Measurements from ENCODE around the gene ITGA11. TPM values are rescaled to one million over a fixed set of nuclear protein-coding genes. Genes with fewer than 3 reads are reported as not detected.

Gene ITGA11
- total and polyA plus RNA-seq, 5 experiments from 2014 or later, result 0.02 to 0.11 (median 0.03) TPM; not detected in 2

DNA sequence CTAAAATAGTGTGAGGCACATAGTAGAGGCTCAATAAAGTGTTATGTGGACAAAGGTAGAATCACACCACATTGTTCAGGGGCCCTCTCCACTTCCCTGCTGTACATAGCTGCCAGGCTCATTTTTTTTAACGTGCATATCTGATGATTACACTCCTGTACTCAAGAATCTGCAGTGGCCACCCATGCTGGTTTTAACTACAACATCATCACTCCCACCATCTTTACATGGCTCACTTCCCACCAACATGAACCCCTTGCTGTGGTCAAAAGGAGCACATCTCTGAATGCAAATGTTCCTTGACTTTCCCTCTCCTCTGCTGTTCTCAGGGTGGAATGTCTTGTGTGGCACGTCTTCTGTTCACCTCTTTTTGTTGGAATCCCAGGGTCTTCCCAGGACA, 77.7 kb downstream of the ITGA11 start:
- no peak for ATAC-seq
- peaks cover 0 to 14% (median 3%) of the 10 kb centered on the region in 9 donors for H3K9me3 Mint-ChIP-seq
- no peaks in the 10 kb centered on the region for H3K27me3 Mint-ChIP-seq
- POLR2A ChIA-PET, result interaction anchor here (2.5 kb wide), 1 partner anchor 12 kb away, joined by 6 read pairs; no protein-coding TSS in a partner anchor
- H3K27ac Mint-ChIP-seq, result peak overlapping the region in 2 of 10 donors; percentile 25 to 79
- no peak for DNase-seq
- H3K36me3 Mint-ChIP-seq, result peaks cover 0 to 8% (median 4%) of the 10 kb centered on the region in 3 donors
- H3K4me3 Mint-ChIP-seq, result no peak overlapping the region
- peaks cover 4 to 9% (median 7%) of the 10 kb centered on the region in 4 donors for H3K4me1 Mint-ChIP-seq

DNA sequence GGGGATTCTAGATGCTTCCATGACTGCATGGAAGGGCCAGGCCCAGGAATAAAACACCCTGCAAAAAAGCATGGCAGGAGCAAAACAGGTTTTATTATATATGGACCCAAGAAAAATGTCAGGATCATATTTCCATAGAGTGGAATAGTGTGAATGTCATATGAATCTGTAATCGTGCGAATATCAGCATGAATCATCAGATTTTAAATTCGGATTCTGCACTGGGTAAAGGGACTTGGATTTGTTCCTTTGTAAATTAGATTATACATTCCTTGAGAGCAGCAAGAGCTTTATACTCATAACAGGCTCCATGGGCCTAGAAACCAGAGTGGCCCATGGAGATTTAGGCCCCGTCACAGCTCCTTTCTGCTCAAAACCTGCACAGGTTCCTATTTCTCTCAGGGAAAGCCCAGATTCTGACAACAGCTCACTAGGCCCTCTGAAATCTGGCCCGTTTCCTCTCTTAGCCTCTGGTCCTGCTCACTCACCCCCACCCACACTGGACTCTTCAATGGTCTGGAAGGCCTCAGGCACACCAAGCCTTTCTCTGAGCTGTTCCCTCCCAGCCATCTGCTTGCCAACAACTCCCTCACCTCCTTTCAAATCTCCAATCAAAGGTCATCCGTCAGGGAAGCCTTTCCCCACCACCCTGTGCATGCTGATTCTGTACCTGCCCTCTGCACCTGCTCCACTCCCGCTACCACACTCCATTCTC, 78.4 kb downstream of the ITGA11 start:
- Mint-ChIP-seq H3K27ac (peak overlapping the region in 3 of 10 donors; percentile 4 to 72 (median 32)), H3K27me3 (no peaks in the 10 kb centered on the region), H3K4me3 (no peak overlapping the region), H3K36me3 (peaks cover 0 to 8% (median 4%) of the 10 kb centered on the region in 3 donors), H3K9me3 (peaks cover 0 to 14% (median 3%) of the 10 kb centered on the region in 9 donors), H3K4me1 (peaks cover 4 to 9% (median 7%) of the 10 kb centered on the region in 4 donors)
- ATAC-seq (no peak), DNase-seq (no peak)
- POLR2A ChIA-PET, result interaction anchor here (2.5 kb wide), 1 partner anchor 11 kb away, joined by 6 read pairs; no protein-coding TSS in a partner anchor

DNA sequence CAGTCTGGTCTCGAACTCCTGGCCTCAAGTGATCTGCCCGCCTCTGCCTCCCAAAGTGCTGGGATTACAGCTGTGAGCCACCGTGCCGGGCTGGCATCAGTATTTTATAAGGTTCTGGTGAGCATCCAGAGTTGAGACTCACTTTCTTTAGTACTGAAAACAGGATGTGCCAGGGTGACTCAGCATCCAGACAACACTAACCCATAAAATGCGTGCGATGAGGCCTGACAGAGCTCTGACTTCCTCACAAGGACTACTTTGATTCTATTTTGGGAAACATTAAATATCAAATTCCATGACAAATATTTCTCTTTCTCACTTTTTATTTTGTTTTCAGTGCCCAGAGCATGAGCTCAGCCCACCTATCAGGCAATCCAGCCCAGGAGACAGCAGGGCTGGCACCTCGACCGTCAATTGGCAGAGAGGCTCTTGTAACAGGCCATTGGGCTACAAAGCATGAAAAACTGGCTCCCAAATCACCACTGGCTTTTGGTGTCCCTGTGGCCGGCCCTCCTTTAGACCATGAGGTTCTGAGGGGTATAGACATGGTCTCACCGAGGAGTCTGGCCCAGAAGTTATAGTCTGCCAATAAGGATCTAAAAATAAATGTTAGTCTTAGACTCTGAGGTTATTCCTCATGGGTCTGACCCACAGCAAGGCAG, 79.4 kb downstream of the ITGA11 start:
- Mint-ChIP-seq H3K4me3 (peak overlapping the region in 1 of 10 donors; percentile 2), H3K27me3 (peaks cover 0 to 2% (median 0%) of the 10 kb centered on the region in 5 donors), H3K4me1 (peaks cover 4 to 9% (median 7%) of the 10 kb centered on the region in 4 donors), H3K27ac (peak overlapping the region in 7 of 10 donors; percentile 34 to 76 (median 63)), H3K9me3 (peaks cover 0 to 10% (median 0%) of the 10 kb centered on the region in 9 donors), H3K36me3 (peaks cover 0 to 8% (median 4%) of the 10 kb centered on the region in 3 donors)
- DNase-seq, result peak in 2 of 10 donors; percentile 6 to 10
- POLR2A ChIA-PET, result interaction anchor here (0.7 to 2.5 kb wide), 3 partner anchors 10 to 809 kb away, joined by 3 to 6 read pairs (median 3); no protein-coding TSS in a partner anchor
- ATAC-seq, result no peak

- Mint-ChIP-seq H3K9me3 (no peaks in the 10 kb centered on the region), H3K27ac (no peak overlapping the region), H3K4me3 (no peak overlapping the region), H3K4me1 (peaks cover 5 to 9% (median 7%) of the 10 kb centered on the region in 4 donors), H3K27me3 (peaks cover 0 to 2% (median 0%) of the 10 kb centered on the region in 5 donors), H3K36me3 (no peaks in the 10 kb centered on the region)
- POLR2A ChIA-PET, result no interaction called here
- DNase-seq (no peak), ATAC-seq (no peak)
Observed at GRCh38 chr15:68349151-68349550, 82.8 kb downstream of the ITGA11 start.

- H3K27me3 Mint-ChIP-seq, result peaks cover 0 to 2% (median 0%) of the 10 kb centered on the region in 5 donors
- H3K27ac Mint-ChIP-seq, result no peak overlapping the region
- H3K4me3 Mint-ChIP-seq, result no peak overlapping the region
- no peak for ATAC-seq
- no peak for DNase-seq
- H3K9me3 Mint-ChIP-seq, result no peaks in the 10 kb centered on the region
- POLR2A ChIA-PET, result no interaction called here
- no peaks in the 10 kb centered on the region for H3K36me3 Mint-ChIP-seq
- peaks cover 5 to 10% (median 7%) of the 10 kb centered on the region in 4 donors for H3K4me1 Mint-ChIP-seq
Observed at GRCh38 chr15:68348606-68349005, 83.4 kb downstream of the ITGA11 start.

GRCh38 chr15:68348081-68348480, 83.9 kb downstream of the ITGA11 start:
- H3K36me3 Mint-ChIP-seq, result no peaks in the 10 kb centered on the region
- H3K27me3 Mint-ChIP-seq, result peaks cover 0 to 2% (median 0%) of the 10 kb centered on the region in 5 donors
- H3K9me3 Mint-ChIP-seq, result no peaks in the 10 kb centered on the region
- DNase-seq (no peak), ATAC-seq (no peak)
- H3K4me1 Mint-ChIP-seq, result peaks cover 5 to 11% (median 7%) of the 10 kb centered on the region in 4 donors
- H3K27ac Mint-ChIP-seq, result peak overlapping the region in 1 of 10 donors; percentile 63
- H3K4me3 Mint-ChIP-seq, result no peak overlapping the region
- POLR2A ChIA-PET, result no interaction called here

DNA sequence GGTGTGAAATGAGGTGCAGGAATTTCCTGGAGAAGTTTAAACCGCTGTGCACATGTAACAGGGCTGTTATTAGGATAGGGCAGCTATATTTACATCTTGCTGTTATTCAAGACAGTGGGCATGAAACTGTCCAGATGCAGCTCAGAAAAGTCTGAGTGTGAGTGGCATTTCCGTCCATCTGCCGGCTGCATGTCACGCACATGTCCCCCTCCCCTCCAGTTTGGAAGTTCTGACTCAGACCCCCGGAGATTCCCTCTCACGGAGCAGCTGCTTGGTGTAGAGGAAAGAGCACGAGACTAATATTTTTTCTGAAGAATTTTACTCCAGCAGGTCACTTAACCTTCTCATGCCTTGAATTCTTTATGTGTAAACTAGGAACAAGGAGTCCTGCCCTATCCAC, 84.6 kb downstream of the ITGA11 start:
- Mint-ChIP-seq H3K36me3 (no peaks in the 10 kb centered on the region), H3K27ac (peak overlapping the region in 1 of 10 donors; percentile 61), H3K27me3 (peaks cover 0 to 2% (median 0%) of the 10 kb centered on the region in 5 donors), H3K4me1 (peaks cover 1 to 7% (median 2%) of the 10 kb centered on the region in 4 donors), H3K9me3 (no peaks in the 10 kb centered on the region), H3K4me3 (no peak overlapping the region)
- no peak for ATAC-seq
- no peak for DNase-seq
- POLR2A ChIA-PET, result no interaction called here

DNA sequence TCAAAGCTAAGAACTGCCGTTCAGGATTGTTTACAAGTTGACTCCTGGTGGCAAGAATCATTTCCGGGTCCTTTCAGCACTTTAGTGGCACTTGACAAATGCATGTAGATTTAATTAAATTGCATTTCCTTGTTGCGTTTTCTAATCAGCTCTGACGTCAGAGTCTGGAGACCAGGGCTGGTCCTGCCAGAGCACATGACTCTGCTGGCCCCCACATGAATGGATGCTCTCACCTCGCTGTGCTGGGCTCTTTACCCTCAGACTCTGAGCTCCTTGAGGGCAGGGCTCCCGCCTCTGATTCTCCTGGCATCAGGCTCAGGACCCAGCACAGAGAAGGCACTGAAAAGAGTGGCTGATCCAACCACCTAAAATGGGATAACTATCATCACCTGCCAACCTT, 85.0 kb downstream of the ITGA11 start:
- H3K36me3 Mint-ChIP-seq, result no peaks in the 10 kb centered on the region
- H3K4me3 Mint-ChIP-seq, result no peak overlapping the region
- no peak overlapping the region for H3K27ac Mint-ChIP-seq
- no peak for DNase-seq
- ATAC-seq, result no peak
- peaks cover 0 to 2% (median 0%) of the 10 kb centered on the region in 5 donors for H3K27me3 Mint-ChIP-seq
- POLR2A ChIA-PET, result no interaction called here
- peaks cover 0 to 4% (median under 1%) of the 10 kb centered on the region in 4 donors for H3K4me1 Mint-ChIP-seq
- no peaks in the 10 kb centered on the region for H3K9me3 Mint-ChIP-seq

DNA sequence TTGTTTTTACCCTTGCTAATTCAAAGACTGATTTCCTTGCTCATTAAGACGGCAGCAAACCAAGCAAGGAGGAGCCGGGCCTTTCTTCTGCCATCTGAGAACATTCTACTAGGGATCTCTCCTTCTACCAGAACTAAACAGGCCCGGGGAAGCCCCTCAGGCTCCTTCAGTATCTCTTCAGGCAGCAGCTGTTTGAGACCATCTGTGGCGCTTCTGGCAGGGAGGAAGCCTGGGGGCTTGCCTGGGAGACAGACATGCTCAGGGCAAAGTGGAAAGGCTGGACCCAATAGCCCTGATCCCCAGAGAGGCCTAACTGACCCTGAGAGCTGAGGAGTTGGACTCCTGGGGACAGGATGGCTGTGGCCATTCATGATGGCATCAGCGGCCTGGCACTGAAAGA, 86.5 kb downstream of the ITGA11 start:
- POLR2A ChIA-PET, result no interaction called here
- Mint-ChIP-seq H3K36me3 (no peaks in the 10 kb centered on the region), H3K4me1 (peaks cover 0 to 2% (median under 1%) of the 10 kb centered on the region in 4 donors), H3K27ac (peak overlapping the region in 1 of 10 donors; percentile 44), H3K27me3 (peaks cover 0 to 2% (median 0%) of the 10 kb centered on the region in 5 donors), H3K4me3 (no peak overlapping the region), H3K9me3 (no peaks in the 10 kb centered on the region)
- no peak for DNase-seq
- ATAC-seq, result no peak

- Mint-ChIP-seq H3K4me1 (peaks cover 0 to 2% (median under 1%) of the 10 kb centered on the region in 4 donors), H3K36me3 (no peaks in the 10 kb centered on the region), H3K4me3 (no peak overlapping the region), H3K27me3 (peaks cover 0 to 3% (median 0%) of the 10 kb centered on the region in 5 donors), H3K27ac (no peak overlapping the region), H3K9me3 (no peaks in the 10 kb centered on the region)
- DNase-seq (no peak), ATAC-seq (no peak)
- POLR2A ChIA-PET, result no interaction called here
Observed at GRCh38 chr15:68344600-68344999, 87.4 kb downstream of the ITGA11 start.

GRCh38 chr15:68343579-68344225, 88.3 kb downstream of the ITGA11 start:
- no peak overlapping the region for H3K4me3 Mint-ChIP-seq
- ATAC-seq, result no peak
- H3K4me1 Mint-ChIP-seq, result peaks cover 0 to 2% (median under 1%) of the 10 kb centered on the region in 4 donors
- POLR2A ChIA-PET, result no interaction called here
- no peak overlapping the region for H3K27ac Mint-ChIP-seq
- peaks cover 0 to 3% (median 0%) of the 10 kb centered on the region in 5 donors for H3K27me3 Mint-ChIP-seq
- H3K36me3 Mint-ChIP-seq, result no peaks in the 10 kb centered on the region
- H3K9me3 Mint-ChIP-seq, result no peaks in the 10 kb centered on the region
- DNase-seq, result no peak

Data from naive thymus-derived CD8-positive, alpha-beta T cell (primary cell).